HG02852 (cell line): ENCODE measurements around the gene BRMS1.
A peak's percentile ranks its signal among the peaks of the same experiment; 100 is the strongest.
"Not testable (repeated sequence)": the region's sequence is repeated elsewhere in the genome, so short reads cannot be mapped to it uniquely, and the experiment has no call there.

Source experiments
- ATAC-seq: cut with Tn5 transposase; IDR thresholded peaks from one replicate; pipeline ENCODE4 v1.9.1; 2021; ENCODE audit warnings: mild to moderate bottlenecking, moderate library complexity; ENCODE audit not compliant: unreplicated experiment

BRMS1 gene

GRCh38 chr11:66326261-66327111 lies 18.4 kb downstream of the BRMS1 start:
- ATAC-seq = no peak

- ATAC-seq = no peak
Observed at GRCh38 chr11:66325263-66325671, 19.6 kb downstream of the BRMS1 start.

DNA sequence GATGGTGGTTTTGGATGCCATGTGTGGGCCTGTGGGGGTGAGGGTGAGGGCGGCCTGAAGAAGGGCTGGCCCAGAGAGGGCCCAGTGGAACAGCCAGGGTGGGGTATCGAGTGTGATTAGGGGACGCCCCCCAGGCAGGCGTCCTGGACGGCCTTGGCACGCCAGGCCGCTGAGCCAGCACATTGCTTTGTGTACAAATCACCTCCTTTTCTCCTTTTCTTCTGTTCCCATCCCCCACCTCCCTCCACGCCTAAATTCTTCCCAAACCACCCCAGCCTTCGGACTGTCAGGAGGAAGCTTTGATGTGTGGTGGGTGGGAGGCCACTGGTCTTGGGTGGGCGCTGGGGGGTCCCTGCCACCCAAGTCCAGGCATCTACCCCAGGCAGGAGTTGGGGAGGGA lies 20.2 kb downstream of the BRMS1 start:
- ATAC-seq = no peak

DNA sequence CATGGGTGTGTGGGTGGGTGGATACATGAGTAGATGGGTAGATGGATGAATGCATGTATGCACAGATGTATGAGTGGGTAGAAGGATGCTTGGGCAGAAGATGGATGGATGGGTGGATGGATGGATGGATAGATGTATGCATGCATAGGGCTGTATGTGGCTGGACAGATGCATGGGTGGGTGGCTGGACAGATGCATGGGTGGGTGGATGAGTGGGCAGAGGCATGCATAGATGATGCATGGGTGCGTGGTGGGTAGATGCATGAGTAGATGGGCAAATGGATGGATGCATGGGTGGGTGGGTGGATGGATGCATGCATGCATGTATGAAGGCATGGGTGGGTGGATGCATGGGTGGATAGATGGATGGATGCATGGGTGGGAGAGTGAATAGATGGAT lies 21.2 kb downstream of the BRMS1 start:
- ATAC-seq = no peak

- no peak for ATAC-seq
Observed at GRCh38 chr11:66322732-66323427, 22.0 kb downstream of the BRMS1 start.

- ATAC-seq = no peak
Observed at GRCh38 chr11:66321606-66322005, 23.3 kb downstream of the BRMS1 start.

- not testable (repeated sequence) for ATAC-seq
Observed at GRCh38 chr11:66320748-66321147, 24.2 kb downstream of the BRMS1 start.

GRCh38 chr11:66320289-66320688 lies 24.6 kb downstream of the BRMS1 start:
- ATAC-seq = not testable (repeated sequence)

- ATAC-seq = no peak
Observed at GRCh38 chr11:66318600-66318970, 26.3 kb downstream of the BRMS1 start.

DNA sequence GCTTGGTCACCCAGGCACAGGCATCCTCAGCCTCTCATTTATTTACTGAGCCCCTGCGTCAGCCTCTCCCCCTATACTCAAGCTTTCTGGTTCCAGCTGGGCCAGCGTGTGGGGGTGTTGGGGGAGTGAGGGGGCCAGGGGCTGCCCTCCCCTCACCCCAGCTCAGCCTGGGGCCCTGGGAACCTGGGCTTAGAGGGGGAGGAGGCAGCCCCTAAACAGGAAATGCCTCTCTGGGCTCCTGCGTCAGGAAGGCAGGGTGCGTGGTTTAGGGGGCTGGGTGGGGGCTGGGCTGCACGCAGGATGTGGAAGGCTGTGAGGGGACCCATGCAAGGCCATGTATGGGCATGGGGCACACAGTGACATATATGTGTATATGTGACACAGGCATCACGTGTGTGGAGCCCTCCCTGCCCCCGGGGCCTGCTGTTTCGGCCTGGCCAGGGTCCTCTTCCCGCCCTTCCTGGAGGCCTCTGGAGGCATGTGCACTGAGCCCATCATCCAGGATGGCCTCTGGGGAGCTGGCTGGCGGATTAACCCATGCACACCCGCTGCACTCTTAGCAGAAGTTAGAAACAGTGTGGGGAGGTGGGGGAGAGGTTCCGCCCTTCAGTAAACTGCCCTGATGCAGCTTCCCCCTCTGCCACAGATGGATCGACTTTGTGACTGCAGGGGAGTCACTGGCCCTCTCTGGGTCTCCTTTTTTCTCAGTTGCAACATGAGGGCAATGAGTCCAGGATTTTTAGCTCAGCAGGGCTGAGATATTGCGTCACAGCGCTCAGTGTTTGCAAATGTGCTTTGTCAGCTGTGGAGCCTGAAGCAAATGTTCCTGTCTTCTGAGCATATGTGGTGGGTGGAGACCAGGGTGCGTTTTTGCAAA lies 26.9 kb downstream of the BRMS1 start:
- ATAC-seq = no peak

- no peak for ATAC-seq
Observed at GRCh38 chr11:66317322-66317722, 27.6 kb downstream of the BRMS1 start.

- ATAC-seq = no peak
Observed at GRCh38 chr11:66316849-66317251, 28.1 kb downstream of the BRMS1 start, which contains the start of gene CD248. CD248 (minus strand) TSS chr11:66317044; CDS start chr11:66317027, 17 bp downstream.

DNA sequence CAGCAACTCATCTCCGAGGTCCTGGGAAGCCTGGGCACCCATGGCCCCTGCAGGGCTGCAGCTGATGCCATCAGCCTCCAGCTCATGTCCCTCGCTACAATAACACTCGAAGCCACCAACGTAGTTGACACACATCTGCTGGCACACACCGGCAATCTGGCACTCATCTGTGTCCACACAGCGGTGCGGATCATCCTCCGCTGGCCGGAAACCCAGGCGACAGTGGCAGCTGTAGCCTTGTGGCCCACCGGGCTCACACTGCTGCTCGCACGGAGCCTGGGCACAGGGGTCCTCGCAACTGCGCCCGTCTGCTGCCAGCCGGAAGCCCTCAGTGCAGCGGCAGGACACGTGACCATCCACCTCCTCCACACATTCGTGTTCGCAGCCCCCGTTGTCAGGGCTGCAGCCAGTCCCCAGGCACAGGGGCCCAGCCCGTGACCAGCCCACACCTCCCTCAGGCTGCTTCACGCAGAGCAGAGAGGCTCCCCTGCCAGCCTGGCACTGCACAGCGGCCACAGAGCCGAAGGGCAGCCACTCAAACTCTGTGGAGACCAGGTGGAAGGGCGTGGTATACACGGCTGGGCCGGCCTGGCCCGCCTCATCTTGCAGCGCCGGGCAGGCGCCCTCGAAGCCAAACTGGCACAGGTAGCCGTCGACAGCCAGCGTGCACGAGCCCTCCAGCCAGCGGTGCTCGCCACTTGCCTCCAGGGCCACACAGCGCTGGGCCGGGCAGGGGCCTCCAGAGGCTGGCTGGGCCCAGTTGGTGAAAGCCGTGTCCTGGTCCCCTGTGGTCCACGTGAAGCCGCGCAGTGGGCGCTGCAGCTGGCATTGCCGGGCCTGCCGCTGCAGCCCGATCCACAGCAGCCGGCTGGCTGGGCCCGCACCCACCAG lies 28.7 kb downstream of the BRMS1 start:
- ATAC-seq = no peak

DNA sequence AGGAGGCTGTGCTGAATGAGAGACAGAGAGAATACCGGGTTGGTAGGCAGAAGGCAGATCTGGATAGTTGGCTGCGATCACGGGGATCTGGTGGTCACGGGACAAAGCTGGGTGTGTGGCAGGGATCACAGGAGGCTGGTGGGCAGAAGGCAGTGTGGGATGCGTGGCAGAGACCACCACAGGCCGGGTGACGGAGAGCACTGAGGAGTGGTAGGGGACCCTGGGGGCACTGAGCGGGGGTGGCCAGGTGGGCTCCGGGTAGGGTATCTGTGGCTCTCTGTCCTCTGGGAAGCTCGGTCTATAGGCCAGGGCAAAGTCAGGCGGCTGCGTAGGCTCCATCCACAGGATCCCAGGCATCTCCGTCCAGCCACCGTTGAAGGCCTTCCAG lies 29.4 kb downstream of the BRMS1 start:
- no peak for ATAC-seq

GRCh38 chr11:66314561-66315497 lies 30.1 kb downstream of the BRMS1 start:
- ATAC-seq = no peak

DNA sequence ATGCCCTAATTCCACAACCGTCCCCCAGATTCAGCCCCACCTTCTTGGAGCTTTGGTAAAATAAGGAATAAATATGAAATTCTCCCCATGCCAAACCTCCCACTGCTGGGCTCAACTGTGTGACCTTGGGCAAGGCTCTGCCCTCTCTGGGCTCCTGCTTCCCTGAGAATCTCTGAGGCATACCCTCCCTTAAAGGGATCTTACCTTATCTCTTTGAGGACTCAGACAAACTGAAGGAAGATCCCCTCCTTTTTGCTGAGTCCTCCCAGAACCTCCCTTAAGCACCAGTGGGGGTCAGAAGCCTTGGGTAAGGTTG lies 30.8 kb downstream of the BRMS1 start:
- no peak for ATAC-seq

GRCh38 chr11:66313321-66314185 lies 31.4 kb downstream of the BRMS1 start:
- no peak for ATAC-seq

- ATAC-seq = peak; percentile 52
Observed at GRCh38 chr11:66312549-66313320, 32.2 kb downstream of the BRMS1 start.
